ENCODE results near the gene SNPH. TPM values are rescaled to one million over a fixed set of nuclear protein-coding genes. Genes with fewer than 3 reads are reported as not detected.

The SNPH gene
- total and polyA plus RNA-seq, 7 experiments from 2014 or later: 6.0 to 43.4 (median 16.7) TPM

DNA sequence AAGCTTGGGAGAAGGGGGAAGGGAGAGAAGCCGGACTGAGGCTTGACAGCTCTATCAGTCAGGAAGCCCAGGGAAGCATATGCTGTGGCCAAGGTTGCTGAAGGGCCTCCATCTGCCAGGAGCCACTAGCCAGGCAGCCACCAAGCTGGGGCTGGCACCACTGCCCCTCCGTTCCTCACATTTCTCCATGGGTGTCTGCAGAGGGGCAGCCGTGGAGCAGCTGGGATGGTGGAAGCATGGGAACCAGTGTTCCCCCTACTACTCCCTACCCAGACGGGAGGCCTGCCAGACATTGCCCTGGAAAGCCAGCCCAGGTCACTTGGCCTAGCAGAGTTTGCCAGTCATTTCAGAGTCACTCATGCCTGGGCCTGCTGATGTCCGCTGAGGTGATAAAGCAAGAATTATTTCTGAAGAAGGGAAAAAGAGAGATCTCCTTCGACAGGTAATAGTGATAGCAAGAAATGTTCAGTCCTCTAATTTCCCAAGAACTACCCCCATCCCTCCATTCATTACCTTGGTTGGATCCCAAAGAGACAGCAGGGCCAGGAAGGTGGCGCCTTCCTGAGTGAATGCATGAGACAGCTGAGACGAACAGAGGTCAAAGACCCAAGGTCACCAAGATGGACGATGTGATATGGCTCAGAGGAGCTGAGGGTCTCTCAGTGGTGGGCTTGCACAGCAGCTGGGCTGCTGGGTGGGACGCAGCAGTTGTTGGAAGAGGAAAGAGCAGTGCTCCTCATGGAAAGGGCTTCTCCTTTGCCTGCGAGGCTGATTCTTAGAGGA is 21.9 kb downstream of the SNPH start:
- Mint-ChIP-seq H3K27ac (peak overlapping the region; percentile 87 to 99 (median 94)), H3K4me3 (peak overlapping the region in 9 of 10 donors; percentile 14 to 85 (median 79)), H3K9me3 (peaks cover 0 to 2% (median 0%) of the 10 kb centered on the region in 11 donors), H3K27me3 (no peaks in the 10 kb centered on the region), H3K36me3 (peaks cover 3 to 26% (median 15%) of the 10 kb centered on the region in 5 donors), H3K4me1 (peaks cover 27 to 94% (median 83%) of the 10 kb centered on the region in 7 donors)
- DNase-seq (no peak), ATAC-seq (no peak)
- H3K9me3 ChIP-seq (ENCODE audit: control insufficient read depth in 2 of 3, low read length in 3 of 3): no peaks in the 10 kb centered on the region
- H3K4me3 ChIP-seq (ENCODE audit: low read length): no peak overlapping the region
- CTCF ChIA-PET: interaction anchor here (1.1 to 2.4 kb wide), 2 partner anchors 12 to 18 kb away, joined by 6 to 22 read pairs; no protein-coding TSS in a partner anchor
- POLR2A ChIA-PET: interaction anchor here (1.5 to 2.8 kb wide), 6 partner anchors 10 to 73 kb away, joined by 5 to 27 read pairs (median 9); partner anchors contain the start of genes RAD21L1 and SNPH
- H3K4me1 ChIP-seq (ENCODE audit: control insufficient read depth in 2 of 2, insufficient read depth in 2 of 2, low read length in 2 of 2): peaks cover 0 to 62% of the 10 kb centered on the region in 2 donors
- intact Hi-C loops (cut with micrococcal nuclease): loop anchor here in 1 of 2 donors (2.0 kb wide), 1 partner anchor 21 kb away; the partner anchor contains the start of gene SNPH
- peak overlapping the region; percentile 68 for H3K27ac ChIP-seq (ENCODE audit: low read depth, low read length)
- no peaks in the 10 kb centered on the region for H3K36me3 ChIP-seq (ENCODE audit: control insufficient read depth in 2 of 3, insufficient read depth in 3 of 3, low read length in 3 of 3)
- H3K27me3 ChIP-seq (ENCODE audit: control insufficient read depth in 2 of 2, insufficient read depth in 2 of 2, low read length in 2 of 2): no peaks in the 10 kb centered on the region

DNA sequence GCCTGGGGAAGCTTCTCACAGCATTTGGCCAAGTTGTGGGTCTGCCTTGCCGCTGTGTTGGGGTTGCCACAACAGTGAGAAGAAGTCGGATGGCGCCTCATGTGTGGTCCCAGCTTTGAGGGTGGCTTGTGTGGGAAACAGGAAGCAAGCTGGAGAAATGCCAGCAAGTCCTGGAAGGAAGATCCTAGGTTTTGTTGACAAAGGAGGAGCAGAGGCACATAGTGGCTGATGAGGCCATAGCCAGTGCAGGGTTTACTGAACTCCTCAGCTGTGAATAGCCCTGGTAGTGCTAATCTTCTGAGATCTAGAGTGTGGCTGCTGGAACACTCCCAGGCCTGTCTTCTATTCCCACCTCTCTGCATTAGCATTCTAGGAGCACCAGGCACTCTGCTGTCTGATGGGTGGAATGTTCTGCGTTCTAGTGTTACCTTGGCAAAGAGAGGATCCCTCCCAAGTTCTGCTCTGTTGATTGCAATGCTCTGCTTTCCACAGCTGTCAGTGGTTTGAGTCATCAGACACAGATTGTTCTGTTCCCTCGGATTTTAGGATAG is 25.2 kb downstream of the SNPH start:
- ChIA-PET CTCF (interaction anchor here (0.8 to 2.4 kb wide), 6 partner anchors 8 to 144 kb away, joined by 3 to 10 read pairs (median 4); no protein-coding TSS in a partner anchor), POLR2A (interaction anchor here (0.6 to 2.2 kb wide), 5 partner anchors 9 to 26 kb away, joined by 5 to 8 read pairs (median 6); partner anchors contain the start of gene SNPH)
- peaks cover 0 to 42% of the 10 kb centered on the region in 2 donors for H3K4me1 ChIP-seq (ENCODE audit: control insufficient read depth in 2 of 2, insufficient read depth in 2 of 2, low read length in 2 of 2)
- ATAC-seq (no peak), DNase-seq (no peak)
- no peaks in the 10 kb centered on the region for H3K27me3 ChIP-seq (ENCODE audit: control insufficient read depth in 2 of 2, insufficient read depth in 2 of 2, low read length in 2 of 2)
- H3K4me3 Mint-ChIP-seq: no peak overlapping the region
- H3K27me3 Mint-ChIP-seq: no peaks in the 10 kb centered on the region
- no peak overlapping the region for H3K27ac ChIP-seq (ENCODE audit: low read depth, low read length)
- H3K36me3 Mint-ChIP-seq: peaks cover 3 to 24% (median 13%) of the 10 kb centered on the region in 5 donors
- intact Hi-C loops (cut with micrococcal nuclease): loop anchor here in 1 of 2 donors (1.0 kb wide), 1 partner anchor 10 kb away; no protein-coding TSS in a partner anchor
- H3K4me1 Mint-ChIP-seq: peaks cover 22 to 70% (median 59%) of the 10 kb centered on the region in 7 donors
- no peak overlapping the region for H3K4me3 ChIP-seq (ENCODE audit: low read length)
- H3K27ac Mint-ChIP-seq: peak overlapping the region in 7 of 9 donors; percentile 12 to 81 (median 69)
- peaks cover 0 to 2% (median 0%) of the 10 kb centered on the region in 11 donors for H3K9me3 Mint-ChIP-seq
- peaks cover 0 to 15% (median 0%) of the 10 kb centered on the region in 3 experiments for H3K36me3 ChIP-seq (ENCODE audit: control insufficient read depth in 2 of 3, insufficient read depth in 3 of 3, low read length in 3 of 3)
- no peaks in the 10 kb centered on the region for H3K9me3 ChIP-seq (ENCODE audit: control insufficient read depth in 2 of 3, low read length in 3 of 3)

DNA sequence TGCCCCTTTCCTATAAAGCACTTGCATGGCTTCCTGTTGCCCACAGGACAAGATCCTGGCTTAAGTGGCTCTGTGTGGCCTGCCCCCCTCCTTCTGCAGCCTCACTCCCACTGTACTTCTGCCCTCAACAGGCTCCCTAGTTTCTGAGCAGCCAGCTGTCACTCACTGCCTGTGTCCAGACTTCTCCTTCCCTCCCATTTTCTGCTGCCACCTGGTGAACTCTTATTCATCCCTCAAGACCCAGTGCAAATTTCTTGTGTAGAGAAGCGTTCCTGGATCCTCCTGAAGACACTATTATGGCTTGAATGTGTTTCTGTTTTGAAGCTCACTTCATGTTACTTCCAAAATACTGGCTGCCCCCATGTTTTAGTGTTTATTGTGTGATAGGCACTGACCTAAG is 26.5 kb downstream of the SNPH start:
- Histone ChIP-seq H3K27me3 (ENCODE audit: control insufficient read depth in 2 of 2, insufficient read depth in 2 of 2, low read length in 2 of 2) (no peaks in the 10 kb centered on the region), H3K4me1 (ENCODE audit: control insufficient read depth in 2 of 2, insufficient read depth in 2 of 2, low read length in 2 of 2) (peaks cover 0 to 29% of the 10 kb centered on the region in 2 donors), H3K36me3 (ENCODE audit: control insufficient read depth in 2 of 3, insufficient read depth in 3 of 3, low read length in 3 of 3) (peaks cover 0 to 28% (median 0%) of the 10 kb centered on the region in 3 experiments), H3K27ac (ENCODE audit: low read depth, low read length) (no peak overlapping the region), H3K4me3 (ENCODE audit: low read length) (no peak overlapping the region), H3K9me3 (ENCODE audit: control insufficient read depth in 2 of 3, low read length in 3 of 3) (no peaks in the 10 kb centered on the region)
- H3K27ac Mint-ChIP-seq: peak overlapping the region in 8 of 9 donors; percentile 21 to 90 (median 52)
- ATAC-seq (no peak), DNase-seq (no peak)
- no peaks in the 10 kb centered on the region for H3K27me3 Mint-ChIP-seq
- H3K4me1 Mint-ChIP-seq: peaks cover 8 to 57% (median 48%) of the 10 kb centered on the region in 7 donors
- H3K4me3 Mint-ChIP-seq: peak overlapping the region in 1 of 10 donors; percentile 10
- ChIA-PET CTCF (interaction anchor here (2.4 kb wide), 1 partner anchor 8 kb away, joined by 10 read pairs; no protein-coding TSS in a partner anchor), POLR2A (interaction anchor here (0.7 to 2.2 kb wide), 4 partner anchors 8 to 97 kb away, joined by 3 to 9 read pairs (median 5); partner anchors contain the start of gene SNPH)
- peaks cover 0 to 2% (median 0%) of the 10 kb centered on the region in 11 donors for H3K9me3 Mint-ChIP-seq
- H3K36me3 Mint-ChIP-seq: peaks cover 4 to 27% (median 8%) of the 10 kb centered on the region in 5 donors
- intact Hi-C loops (cut with micrococcal nuclease): no loop called here

DNA sequence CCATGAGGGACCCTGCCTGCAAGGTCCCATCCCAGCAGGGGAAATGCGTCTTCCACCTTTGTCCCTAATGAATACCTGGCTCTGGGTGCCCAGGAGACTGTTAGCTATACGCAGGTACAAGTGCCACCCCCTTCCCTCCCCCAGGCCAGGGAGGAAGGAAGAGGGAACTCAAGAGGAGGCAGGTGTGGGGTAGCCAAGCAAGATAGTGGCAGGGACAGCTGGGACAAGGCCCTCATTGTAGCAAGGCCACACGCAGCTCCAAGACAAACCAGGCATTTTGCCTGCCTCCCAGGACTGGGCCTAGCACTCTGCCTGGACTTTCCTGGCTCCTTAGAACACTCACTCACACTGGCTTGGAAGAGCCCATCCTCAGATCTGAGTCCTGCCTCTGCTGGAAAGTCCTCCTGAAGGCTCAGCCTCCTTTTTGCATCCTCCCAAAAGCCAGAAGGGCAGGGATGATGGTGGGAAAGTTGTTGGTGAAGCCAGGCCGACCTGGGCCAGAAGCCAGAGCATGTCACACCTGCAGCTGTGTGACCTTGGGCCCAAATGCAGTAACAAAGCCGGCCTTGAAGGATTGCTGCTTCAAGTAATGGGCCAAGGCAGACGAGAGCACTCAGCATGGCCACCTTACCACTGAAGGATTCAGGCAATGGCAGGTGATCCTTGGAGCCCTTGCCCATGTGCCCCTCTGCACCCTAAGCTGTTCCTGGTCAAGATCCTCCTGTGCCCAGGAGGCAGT is 27.7 kb downstream of the SNPH start:
- H3K4me3 ChIP-seq (ENCODE audit: low read length): no peak overlapping the region
- intact Hi-C loops (cut with micrococcal nuclease): no loop called here
- ChIA-PET POLR2A (interaction anchor here (2.0 kb wide), 1 partner anchor 27 kb away, joined by 9 read pairs; the partner anchor contains the start of gene SNPH), CTCF (no interaction called here)
- H3K27me3 ChIP-seq (ENCODE audit: control insufficient read depth in 2 of 2, insufficient read depth in 2 of 2, low read length in 2 of 2): no peaks in the 10 kb centered on the region
- no peak overlapping the region for H3K4me3 Mint-ChIP-seq
- DNase-seq: no peak
- no peaks in the 10 kb centered on the region for H3K27me3 Mint-ChIP-seq
- no peak overlapping the region for H3K27ac ChIP-seq (ENCODE audit: low read depth, low read length)
- H3K36me3 Mint-ChIP-seq: peaks cover 4 to 24% (median 7%) of the 10 kb centered on the region in 5 donors
- H3K9me3 Mint-ChIP-seq: peaks cover 0 to 2% (median 0%) of the 10 kb centered on the region in 11 donors
- peak overlapping the region in 6 of 9 donors; percentile 21 to 90 (median 64) for H3K27ac Mint-ChIP-seq
- H3K36me3 ChIP-seq (ENCODE audit: control insufficient read depth in 2 of 3, insufficient read depth in 3 of 3, low read length in 3 of 3): peaks cover 0 to 32% (median 0%) of the 10 kb centered on the region in 3 experiments
- peaks cover 5 to 51% (median 41%) of the 10 kb centered on the region in 7 donors for H3K4me1 Mint-ChIP-seq
- no peak for ATAC-seq
- no peaks in the 10 kb centered on the region for H3K9me3 ChIP-seq (ENCODE audit: control insufficient read depth in 2 of 3, low read length in 3 of 3)
- H3K4me1 ChIP-seq (ENCODE audit: control insufficient read depth in 2 of 2, insufficient read depth in 2 of 2, low read length in 2 of 2): peaks cover 0 to 22% of the 10 kb centered on the region in 2 donors

DNA sequence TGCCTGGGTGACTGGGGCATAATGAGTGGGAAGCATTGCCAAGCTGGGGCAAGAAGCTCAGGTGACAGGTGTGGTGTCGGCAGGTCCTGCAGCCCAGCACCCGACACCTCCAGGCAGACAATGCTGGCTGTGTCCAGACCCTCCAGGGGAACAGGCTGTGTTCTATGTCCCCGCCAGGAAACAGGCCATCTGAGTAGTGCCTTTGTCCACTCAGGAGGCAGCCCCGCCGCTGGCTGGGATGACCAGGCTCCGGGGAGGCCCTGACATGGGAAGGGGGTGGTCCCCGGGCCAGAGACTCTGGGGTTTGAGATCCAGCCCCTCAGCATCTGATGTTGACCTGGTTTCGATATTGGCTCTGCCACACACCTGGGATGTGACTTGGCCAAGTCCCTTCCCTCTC is 28.4 kb downstream of the SNPH start:
- ChIA-PET POLR2A (no interaction called here), CTCF (no interaction called here)
- Histone ChIP-seq H3K27me3 (ENCODE audit: control insufficient read depth in 2 of 2, insufficient read depth in 2 of 2, low read length in 2 of 2) (no peaks in the 10 kb centered on the region), H3K36me3 (ENCODE audit: control insufficient read depth in 2 of 3, insufficient read depth in 3 of 3, low read length in 3 of 3) (peaks cover 0 to 39% (median 0%) of the 10 kb centered on the region in 3 experiments), H3K4me1 (ENCODE audit: control insufficient read depth in 2 of 2, insufficient read depth in 2 of 2, low read length in 2 of 2) (peaks cover 0 to 26% of the 10 kb centered on the region in 2 donors), H3K9me3 (ENCODE audit: control insufficient read depth in 2 of 3, low read length in 3 of 3) (no peaks in the 10 kb centered on the region), H3K27ac (ENCODE audit: low read depth, low read length) (no peak overlapping the region), H3K4me3 (ENCODE audit: low read length) (no peak overlapping the region)
- Mint-ChIP-seq H3K4me1 (peaks cover 11 to 54% (median 47%) of the 10 kb centered on the region in 7 donors), H3K9me3 (peaks cover 0 to 2% (median 0%) of the 10 kb centered on the region in 11 donors), H3K36me3 (peaks cover 4 to 22% (median 6%) of the 10 kb centered on the region in 5 donors), H3K27ac (peak overlapping the region in 2 of 9 donors; percentile 16 to 37), H3K4me3 (no peak overlapping the region), H3K27me3 (no peaks in the 10 kb centered on the region)
- ATAC-seq (no peak), DNase-seq (no peak)
- intact Hi-C loops (cut with micrococcal nuclease): no loop called here
